Measurements from ENCODE around the gene FAM156A.
"Not testable (repeated sequence)": the region's sequence is repeated elsewhere in the genome, so short reads cannot be mapped to it uniquely, and the experiment has no call there.

DNA sequence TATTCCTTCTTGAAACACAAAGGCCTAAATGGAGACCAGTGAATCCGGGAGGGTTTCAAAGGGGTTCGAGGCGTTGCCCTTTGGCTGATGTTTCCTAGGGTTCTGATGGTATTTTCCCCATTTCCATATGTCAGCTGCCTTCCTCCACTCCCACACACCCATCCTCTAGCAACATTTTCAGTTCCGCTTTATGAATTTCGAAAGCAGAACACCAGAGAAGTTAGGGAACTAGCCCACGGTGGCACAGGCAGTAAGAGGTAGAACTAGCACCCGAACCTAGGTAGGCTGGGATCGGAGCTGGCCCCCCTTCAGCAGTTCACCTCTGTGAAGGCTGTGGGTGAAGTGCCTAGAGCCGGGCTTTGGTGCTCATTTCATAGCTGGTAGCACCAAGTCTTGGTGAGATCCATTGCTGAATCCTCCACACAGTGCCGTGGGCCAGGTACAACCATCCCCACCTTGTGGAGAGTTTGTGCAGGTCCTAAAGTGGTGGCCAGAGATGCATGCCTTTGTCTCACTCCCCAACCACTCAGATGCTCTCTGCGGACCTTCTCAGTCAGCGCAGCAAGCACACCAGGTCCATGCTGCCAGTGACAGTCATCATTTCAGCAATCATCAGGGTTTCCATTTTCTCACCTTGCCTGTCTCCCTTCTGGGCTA is 48.9 kb downstream of the FAM156A start:
- not testable (repeated sequence) for TF ChIP-seq POLR2AphosphoS5, POLR2A (IDR thresholded peaks at IDR 0.05)
- TF ChIP-seq, protein P1, sequence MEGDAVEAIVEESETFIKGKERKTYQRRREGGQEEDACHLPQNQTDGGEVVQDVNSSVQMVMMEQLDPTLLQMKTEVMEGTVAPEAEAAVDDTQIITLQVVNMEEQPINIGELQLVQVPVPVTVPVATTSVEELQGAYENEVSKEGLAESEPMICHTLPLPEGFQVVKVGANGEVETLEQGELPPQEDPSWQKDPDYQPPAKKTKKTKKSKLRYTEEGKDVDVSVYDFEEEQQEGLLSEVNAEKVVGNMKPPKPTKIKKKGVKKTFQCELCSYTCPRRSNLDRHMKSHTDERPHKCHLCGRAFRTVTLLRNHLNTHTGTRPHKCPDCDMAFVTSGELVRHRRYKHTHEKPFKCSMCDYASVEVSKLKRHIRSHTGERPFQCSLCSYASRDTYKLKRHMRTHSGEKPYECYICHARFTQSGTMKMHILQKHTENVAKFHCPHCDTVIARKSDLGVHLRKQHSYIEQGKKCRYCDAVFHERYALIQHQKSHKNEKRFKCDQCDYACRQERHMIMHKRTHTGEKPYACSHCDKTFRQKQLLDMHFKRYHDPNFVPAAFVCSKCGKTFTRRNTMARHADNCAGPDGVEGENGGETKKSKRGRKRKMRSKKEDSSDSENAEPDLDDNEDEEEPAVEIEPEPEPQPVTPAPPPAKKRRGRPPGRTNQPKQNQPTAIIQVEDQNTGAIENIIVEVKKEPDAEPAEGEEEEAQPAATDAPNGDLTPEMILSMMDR (IDR thresholded peaks at IDR 0.05) = not testable (repeated sequence)

Measured in transverse colon (tissue), 4 donors.